GM12801 (cell line): ENCODE data around the gene RIMS4.

Source experiments
- TF ChIP-seq, protein P1 (sequence below): IDR thresholded peaks from one replicate; pipeline ENCODE4 v1.5.1; 2011; ENCODE audit warnings: control low read depth; ENCODE audit not compliant: insufficient read length; ENCODE audit errors: extremely low read depth

Gene RIMS4

DNA sequence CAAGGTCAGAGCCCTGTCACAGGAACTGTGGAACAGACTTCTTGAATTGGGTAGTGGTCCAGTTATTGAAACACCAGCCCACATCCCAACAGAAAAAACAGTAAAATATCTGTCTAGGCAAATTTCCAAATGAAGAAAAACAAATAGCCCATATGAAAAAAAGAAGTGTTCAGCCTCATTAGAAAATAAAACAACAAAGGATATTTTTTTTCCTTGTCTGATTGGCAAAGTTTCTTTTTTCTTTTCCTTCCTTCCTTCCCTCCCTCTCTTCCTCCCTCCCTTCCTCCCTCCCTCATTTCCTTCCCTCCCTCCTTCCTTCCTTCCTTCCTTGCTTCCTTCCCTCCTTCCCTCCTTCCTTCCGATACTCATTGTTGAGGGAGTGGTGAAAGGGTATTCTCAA, 20.6 kb upstream of the RIMS4 start:
- TF ChIP-seq, protein P1, sequence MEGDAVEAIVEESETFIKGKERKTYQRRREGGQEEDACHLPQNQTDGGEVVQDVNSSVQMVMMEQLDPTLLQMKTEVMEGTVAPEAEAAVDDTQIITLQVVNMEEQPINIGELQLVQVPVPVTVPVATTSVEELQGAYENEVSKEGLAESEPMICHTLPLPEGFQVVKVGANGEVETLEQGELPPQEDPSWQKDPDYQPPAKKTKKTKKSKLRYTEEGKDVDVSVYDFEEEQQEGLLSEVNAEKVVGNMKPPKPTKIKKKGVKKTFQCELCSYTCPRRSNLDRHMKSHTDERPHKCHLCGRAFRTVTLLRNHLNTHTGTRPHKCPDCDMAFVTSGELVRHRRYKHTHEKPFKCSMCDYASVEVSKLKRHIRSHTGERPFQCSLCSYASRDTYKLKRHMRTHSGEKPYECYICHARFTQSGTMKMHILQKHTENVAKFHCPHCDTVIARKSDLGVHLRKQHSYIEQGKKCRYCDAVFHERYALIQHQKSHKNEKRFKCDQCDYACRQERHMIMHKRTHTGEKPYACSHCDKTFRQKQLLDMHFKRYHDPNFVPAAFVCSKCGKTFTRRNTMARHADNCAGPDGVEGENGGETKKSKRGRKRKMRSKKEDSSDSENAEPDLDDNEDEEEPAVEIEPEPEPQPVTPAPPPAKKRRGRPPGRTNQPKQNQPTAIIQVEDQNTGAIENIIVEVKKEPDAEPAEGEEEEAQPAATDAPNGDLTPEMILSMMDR = no peak

DNA sequence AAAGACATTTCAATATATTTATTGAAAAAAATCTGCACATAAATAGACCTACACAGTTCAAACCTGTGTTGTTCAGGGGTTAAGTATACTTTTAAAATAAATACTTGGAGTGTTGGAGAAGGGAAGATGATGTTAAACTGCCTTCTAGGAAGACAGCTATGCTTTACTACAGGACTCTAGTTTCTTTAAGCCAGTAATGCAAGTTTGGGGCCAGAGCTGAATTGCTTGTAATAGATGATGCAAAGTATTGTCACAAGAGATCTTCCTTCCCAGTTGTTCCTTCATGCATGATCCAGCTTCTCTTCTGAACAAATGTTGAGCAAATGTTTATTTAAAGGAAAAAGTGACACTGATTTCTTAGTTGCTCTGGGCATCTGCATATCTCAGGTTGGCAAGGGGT, 20.2 kb upstream of the RIMS4 start:
- TF ChIP-seq, protein P1 = no peak

DNA sequence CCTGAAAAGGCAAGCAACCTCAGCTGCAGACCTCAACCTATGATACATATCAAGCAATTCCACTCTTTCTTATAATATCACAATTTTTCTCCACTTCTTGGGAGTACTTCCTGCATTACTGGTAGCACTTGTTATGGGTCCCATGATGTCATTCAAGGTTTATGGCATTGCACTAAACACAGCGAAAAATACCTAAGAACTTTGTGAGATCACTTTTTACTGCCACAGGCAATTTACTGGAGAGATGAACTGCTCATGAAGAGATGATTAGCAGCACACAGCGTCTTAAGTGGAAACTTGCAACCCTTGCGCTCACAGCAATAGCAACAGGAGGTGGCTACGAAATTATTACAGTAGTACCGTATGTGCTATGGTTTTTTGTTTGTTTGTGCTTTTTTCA, 19.3 kb upstream of the RIMS4 start:
- TF ChIP-seq, protein P1 = no peak

DNA sequence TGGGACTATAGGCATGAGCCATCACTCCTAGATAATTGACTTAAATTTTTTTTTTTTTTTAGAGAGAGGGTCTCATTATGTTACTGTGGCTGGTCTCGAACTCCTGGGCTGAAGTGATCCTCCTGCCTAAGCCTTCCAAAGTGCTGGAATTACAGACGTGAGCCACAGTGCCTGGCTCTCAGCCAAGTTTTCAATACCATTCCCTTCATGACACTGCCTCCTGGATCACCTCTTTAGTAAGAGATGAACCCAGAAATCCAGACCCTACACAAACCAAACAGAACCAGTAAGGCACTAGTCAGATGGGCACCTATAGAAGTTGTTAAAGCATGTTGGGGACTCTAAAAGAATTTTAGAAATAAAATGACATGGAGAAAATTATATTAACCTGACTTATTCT, 18.3 kb upstream of the RIMS4 start:
- TF ChIP-seq, protein P1 = no peak

DNA sequence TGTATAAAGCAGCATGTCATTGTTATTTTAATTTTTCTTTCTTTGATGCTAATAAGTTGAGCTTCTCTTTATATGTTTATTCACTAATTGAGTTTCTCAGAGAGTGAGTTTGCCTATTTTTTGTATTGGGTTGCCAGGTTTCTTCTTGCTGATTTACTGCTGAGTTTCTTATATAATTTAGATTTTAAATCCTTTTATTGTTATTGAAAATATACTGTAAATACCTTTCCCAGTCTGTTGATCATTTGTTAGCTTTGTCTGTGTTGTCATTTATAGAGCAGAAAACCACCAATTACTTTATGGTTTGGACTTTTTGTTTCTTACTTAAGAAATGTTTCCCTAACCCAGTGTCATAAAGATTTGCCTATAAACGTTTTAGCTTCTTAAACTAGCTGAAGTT, 17.1 kb upstream of the RIMS4 start:
- TF ChIP-seq, protein P1 = no peak

DNA sequence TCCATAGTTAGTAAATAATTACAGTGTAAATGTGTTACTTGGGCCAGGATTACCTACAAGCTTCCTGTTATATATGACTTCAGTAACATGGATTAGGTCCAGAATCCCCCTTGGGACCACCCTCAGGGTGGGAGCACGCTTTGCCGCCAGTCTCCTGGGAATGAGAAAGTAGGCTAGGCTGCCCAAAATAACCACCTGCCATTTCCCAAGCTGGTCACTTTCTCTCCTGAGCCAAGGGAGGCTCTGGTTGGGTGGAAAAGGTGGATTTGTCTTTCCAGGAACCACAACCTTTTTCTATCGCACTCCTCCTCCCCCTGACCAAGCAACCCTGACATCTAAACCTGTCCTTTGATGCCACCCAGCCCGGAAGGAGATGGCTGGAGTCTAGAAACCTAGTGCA, 9.6 kb upstream of the RIMS4 start:
- TF ChIP-seq, protein P1 = no peak

DNA sequence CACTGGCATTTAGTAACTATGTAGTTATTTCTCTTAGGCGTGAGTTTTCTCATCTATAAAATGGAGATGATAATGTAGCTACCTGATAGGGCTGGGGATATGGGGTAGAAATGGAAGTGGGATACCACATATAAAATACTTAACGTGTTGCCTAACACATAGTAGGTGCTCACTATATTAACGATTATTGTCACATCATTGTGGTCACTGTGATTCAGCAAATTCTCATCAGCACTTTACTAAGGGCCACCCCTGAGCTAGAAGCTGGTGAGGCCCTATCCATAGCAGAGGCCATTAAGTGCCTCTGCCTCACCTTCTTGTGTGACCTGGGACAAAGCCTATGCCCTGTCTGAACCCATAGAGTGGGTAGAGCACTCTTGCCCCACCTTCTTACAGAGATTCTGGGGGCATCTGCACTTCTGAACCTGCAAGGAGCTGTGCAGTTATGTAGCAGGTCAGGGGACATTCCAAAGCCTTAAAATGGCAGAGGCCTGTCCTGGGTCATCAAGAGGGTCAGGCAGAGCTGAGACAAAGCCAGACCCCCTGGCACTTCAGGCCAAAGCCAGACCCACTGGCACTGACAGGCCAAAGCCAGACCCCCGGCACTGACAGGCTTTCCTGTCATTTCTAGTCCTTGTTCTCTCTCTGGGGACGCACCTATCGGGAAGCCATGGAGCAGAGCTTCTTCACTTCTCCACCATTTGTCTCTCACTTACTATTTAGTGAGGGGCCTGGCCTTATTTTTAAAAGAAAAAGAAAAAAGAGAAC, 7.0 kb upstream of the RIMS4 start:
- TF ChIP-seq, protein P1 = no peak
